Tracheal epithelial cell (primary cell): ENCODE results near the gene PHAX. TPM values are rescaled to one million over a fixed set of nuclear protein-coding genes. Genes with fewer than 3 reads are reported as not detected.

Source experiments
- total RNA-seq: library from RNA; depleted of rRNA; stranded (reverse); fragments of >200 nt; gene quantifications from 2 replicates; pipeline ENCODE4 v1.2.1, GENCODE V29; 2014

PHAX gene, protein sequence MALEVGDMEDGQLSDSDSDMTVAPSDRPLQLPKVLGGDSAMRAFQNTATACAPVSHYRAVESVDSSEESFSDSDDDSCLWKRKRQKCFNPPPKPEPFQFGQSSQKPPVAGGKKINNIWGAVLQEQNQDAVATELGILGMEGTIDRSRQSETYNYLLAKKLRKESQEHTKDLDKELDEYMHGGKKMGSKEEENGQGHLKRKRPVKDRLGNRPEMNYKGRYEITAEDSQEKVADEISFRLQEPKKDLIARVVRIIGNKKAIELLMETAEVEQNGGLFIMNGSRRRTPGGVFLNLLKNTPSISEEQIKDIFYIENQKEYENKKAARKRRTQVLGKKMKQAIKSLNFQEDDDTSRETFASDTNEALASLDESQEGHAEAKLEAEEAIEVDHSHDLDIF
- total RNA-seq, result 43.4 and 57.8 TPM in 2 replicates

DNA sequence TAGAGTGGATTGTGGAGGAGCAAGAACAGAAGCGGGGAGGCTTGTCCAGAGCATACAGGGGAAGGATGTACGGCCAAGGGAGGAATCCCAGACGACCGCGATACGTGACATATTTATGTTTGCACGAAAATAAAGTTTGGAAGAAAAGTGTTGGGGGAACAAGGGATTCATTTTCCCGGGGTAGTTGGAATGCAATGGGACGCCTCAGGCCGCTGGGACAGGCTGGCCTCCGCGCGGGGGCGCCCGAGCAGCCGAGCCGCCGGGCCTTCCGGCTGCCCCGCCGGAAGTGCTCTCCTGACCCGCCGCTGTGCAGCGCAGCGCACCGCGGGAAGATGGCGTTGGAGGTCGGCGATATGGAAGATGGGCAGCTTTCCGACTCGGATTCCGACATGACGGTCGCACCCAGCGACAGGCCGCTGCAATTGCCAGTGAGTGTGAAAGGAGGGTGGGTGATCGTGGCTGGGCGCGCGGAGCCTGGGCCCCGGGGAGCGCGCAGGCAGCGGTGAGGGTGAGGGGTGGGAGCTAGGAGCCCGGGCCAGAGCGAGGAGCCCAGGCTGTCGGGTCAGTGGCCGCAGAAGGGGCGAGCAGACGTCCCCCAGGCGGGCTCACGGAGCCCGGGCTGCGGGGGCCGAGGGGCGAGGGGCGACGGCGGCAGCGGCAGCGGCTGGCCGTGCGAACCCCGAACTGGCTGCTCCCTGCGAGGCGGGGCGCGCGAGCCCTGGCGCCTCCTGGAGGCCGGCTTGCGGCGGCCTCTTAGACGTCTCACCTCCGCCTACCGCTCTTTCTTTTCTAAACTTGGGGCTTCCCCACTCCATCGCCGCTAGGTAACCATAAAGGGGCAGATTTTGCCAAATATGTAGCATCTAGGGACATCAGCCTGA lies at the start of gene PHAX:
TSS of gene PHAX (plus strand) at position 317 of the 881 bp plus-strand sequence. CDS start at position 333, 16 bp downstream.

DNA sequence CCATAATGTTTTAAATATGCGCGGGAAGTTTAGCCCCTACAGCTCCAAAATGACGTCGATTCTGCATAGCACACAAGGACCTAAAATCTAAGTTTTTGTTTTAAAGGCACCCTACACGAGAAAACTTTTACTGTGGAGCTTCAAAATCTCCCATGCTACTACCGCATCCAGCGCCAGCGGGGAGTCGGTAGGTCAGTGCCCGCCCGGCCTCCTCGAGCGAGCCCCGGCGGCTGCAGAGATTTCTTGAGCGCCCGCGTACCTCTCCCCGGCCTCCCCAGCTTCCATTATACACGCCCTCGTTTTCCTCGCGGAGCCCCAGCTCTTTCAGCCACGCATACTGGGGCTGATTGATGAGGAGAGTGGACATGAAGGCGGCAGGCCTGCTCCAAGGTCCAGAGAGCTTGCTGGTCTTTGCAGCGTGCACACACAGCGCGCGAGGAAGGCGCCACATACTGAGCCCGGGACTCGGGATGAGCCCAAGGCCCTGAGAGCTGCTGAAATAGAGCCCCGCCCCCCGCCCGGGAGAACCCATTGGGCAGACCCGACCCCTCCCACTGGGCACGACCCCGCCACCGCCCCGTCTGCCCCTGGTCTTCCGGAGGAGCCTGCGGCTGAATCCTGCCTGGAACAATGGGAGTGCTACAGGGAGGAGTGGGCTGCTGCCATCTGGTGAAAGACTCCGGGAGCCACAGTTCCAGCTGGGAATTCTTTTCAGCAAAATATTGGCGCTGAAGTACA lies 5.8 kb upstream of the PHAX start, which contains the start of gene ALDH7A1:
TSS of gene ALDH7A1 (minus strand) at position 472 of the 738 bp plus-strand sequence. CDS start at position 451, 21 bp downstream.

Other genes starting within 250 kb of the PHAX start
- 23.4 and 45.3 TPM in 2 replicates for gene GRAMD2B, start 177.5 kb upstream of the PHAX start, total RNA-seq
- gene ALDH7A1, start 5.7 kb upstream of the PHAX start, total RNA-seq, result 22.4 and 34.7 TPM in 2 replicates
- 4.7 and 11.6 TPM in 2 replicates for gene LMNB1, start 176.2 kb downstream of the PHAX start, total RNA-seq